Neural progenitor cell (in vitro differentiated cells): Measurements from ENCODE around the gene NARS2. TPM values are rescaled to one million over a fixed set of nuclear protein-coding genes. Genes with fewer than 3 reads are reported as not detected.

Experiments
- DNase-seq: peaks from one replicate; pipeline ENCODE4 v3.0.0-alpha.2; 2016; ENCODE audit warnings: low spot score
- H2AFZ ChIP-seq: fragments of 200-600 bp; sonication (generic); replicated peaks from 2 replicates; pipeline ENCODE4 v1.6.1; 2016; ENCODE audit warnings: antibody characterized with exemption
- H3F3A ChIP-seq: fragments of 200-600 bp; sonication (generic); 2 replicates; pipeline ENCODE4 v1.6.1; 2016; ENCODE audit warnings: antibody characterized with exemption, low read depth
- H3K27ac ChIP-seq: fragments of 200-600 bp; sonication (generic); 2 replicates; pipeline ENCODE4 v1.5.1; 2016; ENCODE audit warnings: mild to moderate bottlenecking
- H3K27me3 ChIP-seq: fragments of 200-600 bp; sonication (generic); 2 replicates; pipeline ENCODE4 v1.6.1; 2016; ENCODE audit warnings: mild to moderate bottlenecking, moderate library complexity
- H3K36me3 ChIP-seq: fragments of 200-600 bp; sonication (generic); 2 replicates; pipeline ENCODE4 v1.5.1; 2016
- H3K4me1 ChIP-seq: fragments of 200-600 bp; sonication (generic); 2 replicates; pipeline ENCODE4 v1.6.1; 2016; ENCODE audit warnings: mixed run types
- H3K4me2 ChIP-seq: fragments of 200-600 bp; sonication (generic); 2 replicates; pipeline ENCODE4 v1.6.1; 2016
- H3K4me3 ChIP-seq: fragments of 200-600 bp; sonication (generic); 2 replicates; pipeline ENCODE4 v1.5.1; 2016
- H3K79me2 ChIP-seq: fragments of 200-600 bp; sonication (generic); 2 replicates; pipeline ENCODE4 v1.6.1; 2016; ENCODE audit warnings: low read depth
- H3K9ac ChIP-seq: fragments of 200-600 bp; sonication (generic); 2 replicates; pipeline ENCODE4 v1.6.1; 2016
- H3K9me3 ChIP-seq: fragments of 200-600 bp; sonication (generic); 2 replicates; pipeline ENCODE4 v1.5.1; 2016; ENCODE audit warnings: low read depth
- H4K20me1 ChIP-seq: fragments of 200-600 bp; sonication (generic); 2 replicates; pipeline ENCODE4 v1.6.1; 2016; ENCODE audit warnings: low read depth
- H3K27ac Mint-ChIP-seq: 3 replicates; pipeline ENCODE4 v1.8.0; 2021; ENCODE audit warnings: mixed read lengths
- H3K27me3 Mint-ChIP-seq: 2 replicates; pipeline ENCODE4 v1.8.0; 2022; ENCODE audit warnings: low read depth, mild to moderate bottlenecking, inconsistent platforms, moderate library complexity, mixed read lengths; ENCODE audit not compliant: insufficient read depth
- H3K36me3 Mint-ChIP-seq: 3 replicates; pipeline ENCODE4 v1.8.0; 2021; ENCODE audit warnings: mixed read lengths
- H3K4me1 Mint-ChIP-seq: 3 replicates; pipeline ENCODE4 v1.8.0; 2021; ENCODE audit warnings: mixed read lengths
- H3K4me3 Mint-ChIP-seq: 3 replicates; pipeline ENCODE4 v1.8.0; 2021; ENCODE audit warnings: mild to moderate bottlenecking, moderate library complexity, mixed read lengths
- H3K9me3 Mint-ChIP-seq: 3 replicates; pipeline ENCODE4 v1.8.0; 2020; ENCODE audit warnings: mixed read lengths
- EZH2 ChIP-seq: fragments of 200-600 bp; sonication (generic); IDR thresholded peaks from 2 replicates; pipeline ENCODE4 v1.6.1; 2017; ENCODE audit warnings: antibody characterized with exemption, mild to moderate bottlenecking, moderate library complexity
- EZH2phosphoT487 ChIP-seq: fragments of 200-600 bp; sonication (generic); IDR thresholded peaks from 2 replicates; pipeline ENCODE4 v1.6.1; 2017; ENCODE audit warnings: antibody characterized with exemption
- total RNA-seq: library from RNA; depleted of rRNA; stranded (reverse); fragments of >200 nt; gene quantifications from 2 replicates; pipeline ENCODE4 v1.2.3, GENCODE V29; 2015; ENCODE audit warnings: low replicate concordance
- TF ChIP-seq, protein P1 (sequence below): fragments of 200-600 bp; sonication (generic); IDR thresholded peaks from 2 replicates; pipeline ENCODE4 v1.5.1; 2017; ENCODE audit warnings: antibody characterized with exemption, mild to moderate bottlenecking

NARS2 gene
- total RNA-seq, 1 donor from 2014 or later: 53.0 TPM

DNA sequence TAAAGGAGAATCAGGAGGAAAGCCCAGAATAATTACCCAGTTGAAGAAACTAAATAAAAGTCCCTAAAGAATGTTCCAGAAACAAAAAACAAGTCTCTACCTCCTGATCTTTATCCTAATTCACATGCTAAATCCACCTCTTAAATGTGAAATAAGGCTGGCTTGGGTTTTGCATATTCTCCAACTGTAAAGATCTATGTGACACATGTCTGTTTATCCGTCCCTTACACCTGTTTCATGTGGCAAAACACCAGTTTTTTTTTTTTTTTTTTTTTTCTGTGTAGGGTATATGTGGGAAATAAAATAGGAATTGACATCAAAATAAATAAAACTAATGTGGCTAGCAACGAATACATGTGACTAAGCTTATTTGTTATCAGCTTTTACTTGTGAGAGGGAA is 70.5 kb downstream of the NARS2 start:
- DNase-seq: no peak
- peaks cover 3% of the 10 kb centered on the region for H3K79me2 ChIP-seq
- no peaks in the 10 kb centered on the region for H3K4me1 Mint-ChIP-seq
- no peak overlapping the region for H3K27ac Mint-ChIP-seq
- H3K9me3 ChIP-seq: no peaks in the 10 kb centered on the region
- H3F3A ChIP-seq: no peaks in the 10 kb centered on the region
- H3K27me3 ChIP-seq: no peaks in the 10 kb centered on the region
- no peak overlapping the region for H3K4me2 ChIP-seq
- H3K9me3 Mint-ChIP-seq: peaks cover 5% of the 10 kb centered on the region
- H3K4me3 Mint-ChIP-seq: no peak overlapping the region
- TF ChIP-seq EZH2phosphoT487 (no peak), EZH2 (no peak)
- TF ChIP-seq, protein P1, sequence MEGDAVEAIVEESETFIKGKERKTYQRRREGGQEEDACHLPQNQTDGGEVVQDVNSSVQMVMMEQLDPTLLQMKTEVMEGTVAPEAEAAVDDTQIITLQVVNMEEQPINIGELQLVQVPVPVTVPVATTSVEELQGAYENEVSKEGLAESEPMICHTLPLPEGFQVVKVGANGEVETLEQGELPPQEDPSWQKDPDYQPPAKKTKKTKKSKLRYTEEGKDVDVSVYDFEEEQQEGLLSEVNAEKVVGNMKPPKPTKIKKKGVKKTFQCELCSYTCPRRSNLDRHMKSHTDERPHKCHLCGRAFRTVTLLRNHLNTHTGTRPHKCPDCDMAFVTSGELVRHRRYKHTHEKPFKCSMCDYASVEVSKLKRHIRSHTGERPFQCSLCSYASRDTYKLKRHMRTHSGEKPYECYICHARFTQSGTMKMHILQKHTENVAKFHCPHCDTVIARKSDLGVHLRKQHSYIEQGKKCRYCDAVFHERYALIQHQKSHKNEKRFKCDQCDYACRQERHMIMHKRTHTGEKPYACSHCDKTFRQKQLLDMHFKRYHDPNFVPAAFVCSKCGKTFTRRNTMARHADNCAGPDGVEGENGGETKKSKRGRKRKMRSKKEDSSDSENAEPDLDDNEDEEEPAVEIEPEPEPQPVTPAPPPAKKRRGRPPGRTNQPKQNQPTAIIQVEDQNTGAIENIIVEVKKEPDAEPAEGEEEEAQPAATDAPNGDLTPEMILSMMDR: no peak
- H3K9ac ChIP-seq: no peak overlapping the region
- no peak overlapping the region for H3K4me3 ChIP-seq
- H3K36me3 Mint-ChIP-seq: peaks cover 7% of the 10 kb centered on the region
- peaks cover 2% of the 10 kb centered on the region for H3K27me3 Mint-ChIP-seq
- peaks cover 3% of the 10 kb centered on the region for H3K4me1 ChIP-seq
- H2AFZ ChIP-seq: no peak overlapping the region
- H4K20me1 ChIP-seq: no peaks in the 10 kb centered on the region
- H3K27ac ChIP-seq: no peak overlapping the region
- H3K36me3 ChIP-seq: no peaks in the 10 kb centered on the region

DNA sequence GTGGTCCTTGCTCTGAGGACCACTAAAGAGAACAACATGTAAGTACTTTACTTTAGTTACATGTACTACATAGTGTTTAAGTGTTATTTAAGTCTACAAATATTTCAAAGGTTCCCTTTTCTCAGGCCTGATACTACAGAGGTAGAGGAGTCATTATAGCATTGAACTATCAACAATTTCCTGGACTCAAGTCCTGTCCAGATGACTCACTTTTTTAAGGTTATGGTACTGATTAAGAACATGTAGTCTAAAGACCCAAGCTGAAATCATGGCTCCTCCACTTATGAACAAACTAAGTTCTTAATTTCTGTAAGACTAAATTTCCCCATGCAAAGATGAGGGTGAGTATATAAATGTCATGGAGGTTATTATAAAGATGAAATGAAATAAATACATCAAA is 74.7 kb downstream of the NARS2 start:
- peaks cover 4% of the 10 kb centered on the region for H3K4me1 ChIP-seq
- H3K4me3 Mint-ChIP-seq: no peak overlapping the region
- TF ChIP-seq, protein P1: no peak
- no peak for TF ChIP-seq EZH2phosphoT487
- TF ChIP-seq EZH2: no peak
- H3K4me1 Mint-ChIP-seq: no peaks in the 10 kb centered on the region
- H3K9me3 ChIP-seq: no peaks in the 10 kb centered on the region
- no peaks in the 10 kb centered on the region for H3K36me3 ChIP-seq
- H3K9ac ChIP-seq: no peak overlapping the region
- H3K27me3 Mint-ChIP-seq: no peaks in the 10 kb centered on the region
- H3K27me3 ChIP-seq: no peaks in the 10 kb centered on the region
- DNase-seq: no peak
- no peak overlapping the region for H3K27ac ChIP-seq
- H3K36me3 Mint-ChIP-seq: peaks cover 3% of the 10 kb centered on the region
- H3K79me2 ChIP-seq: no peaks in the 10 kb centered on the region
- no peaks in the 10 kb centered on the region for H3F3A ChIP-seq
- no peak overlapping the region for H2AFZ ChIP-seq
- no peak overlapping the region for H3K4me2 ChIP-seq
- H4K20me1 ChIP-seq: peaks cover 3% of the 10 kb centered on the region
- H3K4me3 ChIP-seq: no peak overlapping the region
- H3K27ac Mint-ChIP-seq: no peak overlapping the region
- no peaks in the 10 kb centered on the region for H3K9me3 Mint-ChIP-seq

DNA sequence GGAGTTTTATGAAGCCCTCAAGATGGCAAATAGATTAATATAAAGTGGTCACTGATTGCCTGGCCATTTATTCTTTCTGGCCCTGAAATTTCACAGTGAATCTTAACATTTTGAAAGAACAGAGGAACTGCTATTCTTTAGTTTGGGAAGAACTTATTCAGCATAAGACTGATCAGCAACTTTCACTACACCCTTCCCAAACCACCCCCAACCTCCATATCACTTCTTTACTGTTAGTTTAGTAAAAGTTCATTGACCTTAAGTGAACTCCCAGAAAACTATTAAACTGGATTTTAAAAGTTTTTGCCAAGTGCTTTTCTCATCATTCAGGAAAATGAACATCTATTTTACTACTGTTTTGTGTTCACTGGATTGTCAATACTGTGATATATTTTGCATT is 77.4 kb downstream of the NARS2 start:
- TF ChIP-seq EZH2phosphoT487: no peak
- Mint-ChIP-seq H3K4me1 (no peaks in the 10 kb centered on the region), H3K4me3 (no peak overlapping the region), H3K27me3 (no peaks in the 10 kb centered on the region), H3K36me3 (peaks cover under 1% of the 10 kb centered on the region), H3K27ac (no peak overlapping the region), H3K9me3 (no peaks in the 10 kb centered on the region)
- Histone ChIP-seq H2AFZ (no peak overlapping the region), H3K9me3 (no peaks in the 10 kb centered on the region), H3K27me3 (no peaks in the 10 kb centered on the region), H3K36me3 (no peaks in the 10 kb centered on the region), H3K4me2 (no peak overlapping the region), H3K79me2 (no peaks in the 10 kb centered on the region), H3K4me3 (no peak overlapping the region), H3K9ac (no peak overlapping the region), H3K4me1 (peaks cover 8% of the 10 kb centered on the region), H3F3A (no peaks in the 10 kb centered on the region), H4K20me1 (peaks cover 3% of the 10 kb centered on the region), H3K27ac (no peak overlapping the region)
- no peak for DNase-seq

DNA sequence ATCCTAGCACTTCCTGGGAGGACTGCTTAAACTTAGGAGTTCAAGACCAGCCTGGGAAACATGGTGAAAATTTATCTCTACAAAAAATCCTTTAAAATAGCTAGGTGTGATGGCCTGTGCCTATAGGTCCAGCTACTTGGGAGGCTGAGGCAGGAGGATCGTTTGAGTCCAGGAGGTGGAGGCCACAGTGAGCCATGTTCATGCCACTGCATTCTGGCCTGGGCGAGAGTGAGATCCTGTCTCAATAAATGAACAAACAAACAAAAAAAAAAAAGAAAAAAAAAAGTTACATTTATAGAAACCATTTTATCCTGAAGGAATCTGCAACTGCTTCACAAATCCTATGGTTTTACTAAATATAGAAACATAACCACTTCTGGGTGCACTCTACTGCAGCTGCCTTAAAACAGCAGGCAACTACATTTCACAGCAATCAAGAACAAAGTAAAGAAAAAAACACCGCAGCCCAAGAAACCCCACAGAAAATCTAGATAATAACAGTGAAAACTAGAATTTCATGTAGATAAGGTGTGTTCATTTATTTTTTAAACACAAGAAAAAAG is 81.2 kb downstream of the NARS2 start:
- Mint-ChIP-seq H3K27me3 (no peaks in the 10 kb centered on the region), H3K27ac (no peak overlapping the region)
- no peaks in the 10 kb centered on the region for H3K36me3 ChIP-seq

More for the DNA sequence above, 81.2 kb downstream of the NARS2 start:
- no peak for TF ChIP-seq EZH2
- no peak for TF ChIP-seq EZH2phosphoT487
- TF ChIP-seq, protein P1: no peak
- Histone ChIP-seq H3K9me3 (no peaks in the 10 kb centered on the region), H4K20me1 (peaks cover 3% of the 10 kb centered on the region), H3K4me3 (no peak overlapping the region), H3K27me3 (no peaks in the 10 kb centered on the region), H2AFZ (no peak overlapping the region), H3K4me2 (no peak overlapping the region), H3K9ac (no peak overlapping the region), H3K27ac (no peak overlapping the region), H3K79me2 (no peaks in the 10 kb centered on the region), H3K4me1 (peaks cover 8% of the 10 kb centered on the region), H3F3A (no peaks in the 10 kb centered on the region)
- Mint-ChIP-seq H3K36me3 (peaks cover 11% of the 10 kb centered on the region), H3K4me1 (no peaks in the 10 kb centered on the region), H3K4me3 (no peak overlapping the region), H3K9me3 (no peaks in the 10 kb centered on the region)
- no peak for DNase-seq
